ENCODE measurements around the gene ADAMTSL5. TPM values are rescaled to one million over a fixed set of nuclear protein-coding genes. Genes with fewer than 3 reads are reported as not detected.

ADAMTSL5 gene, protein sequence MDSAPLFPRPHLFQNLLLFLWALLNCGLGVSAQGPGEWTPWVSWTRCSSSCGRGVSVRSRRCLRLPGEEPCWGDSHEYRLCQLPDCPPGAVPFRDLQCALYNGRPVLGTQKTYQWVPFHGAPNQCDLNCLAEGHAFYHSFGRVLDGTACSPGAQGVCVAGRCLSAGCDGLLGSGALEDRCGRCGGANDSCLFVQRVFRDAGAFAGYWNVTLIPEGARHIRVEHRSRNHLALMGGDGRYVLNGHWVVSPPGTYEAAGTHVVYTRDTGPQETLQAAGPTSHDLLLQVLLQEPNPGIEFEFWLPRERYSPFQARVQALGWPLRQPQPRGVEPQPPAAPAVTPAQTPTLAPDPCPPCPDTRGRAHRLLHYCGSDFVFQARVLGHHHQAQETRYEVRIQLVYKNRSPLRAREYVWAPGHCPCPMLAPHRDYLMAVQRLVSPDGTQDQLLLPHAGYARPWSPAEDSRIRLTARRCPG
- total RNA-seq = under 1 TPM; 0.09 to 0.75 TPM
- 1 to 10 TPM; 1.4 to 1.8 TPM for polyA plus RNA-seq

DNA sequence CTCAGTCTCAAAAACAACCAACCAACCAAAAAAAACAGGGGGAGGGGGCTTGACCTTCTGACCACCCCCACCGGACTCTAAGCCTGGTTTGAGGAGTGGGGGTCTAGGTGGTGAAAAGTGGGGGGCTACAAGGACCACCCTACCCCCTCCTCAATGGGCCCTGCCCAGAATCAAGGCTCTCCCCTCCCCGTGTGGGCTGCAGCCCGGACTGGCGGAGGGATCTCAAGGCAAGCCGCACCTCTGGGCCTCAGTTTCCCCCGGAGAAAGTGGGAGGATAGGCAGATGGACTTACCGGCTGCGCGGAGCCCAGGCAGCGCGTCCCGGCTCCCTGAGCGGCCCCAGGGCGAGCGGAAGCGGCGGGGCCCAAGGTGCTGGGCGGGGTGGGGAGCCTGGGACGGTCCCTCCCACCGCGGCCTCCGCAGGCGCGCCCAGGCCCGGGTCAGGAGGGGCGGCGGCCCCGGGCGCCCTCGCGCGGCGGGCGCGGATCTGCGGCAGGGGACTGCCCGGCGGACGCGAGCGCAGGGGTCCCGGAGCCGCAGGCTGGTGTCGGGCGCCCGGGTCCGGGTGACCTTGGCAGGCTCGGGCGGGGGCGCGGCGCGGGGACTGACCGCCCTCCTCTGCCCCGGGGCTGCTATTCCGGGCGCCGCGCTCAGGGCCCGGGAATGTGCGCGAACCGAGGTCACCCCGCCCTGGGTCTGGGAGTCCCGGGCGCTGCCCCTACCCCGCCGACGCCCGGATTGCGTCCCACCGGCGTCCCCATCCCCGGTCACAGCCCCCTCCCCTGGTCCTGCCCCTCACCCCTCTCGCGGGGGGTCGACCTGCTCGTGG, at the start of gene ADAMTSL5:
Gene ADAMTSL5 (minus strand): TSS at position 349 of the 828 bp plus-strand sequence. CDS start 2,076 bp downstream, outside the sequence.
- DNase-seq (ENCODE audit: low spot score) = peak; percentile 63
- Histone ChIP-seq H3K27me3 (ENCODE audit: control insufficient read depth in 4 of 4, insufficient read depth in 4 of 4, low read length in 3 of 4) (peaks cover 0 to 3% (median 0%) of the 10 kb centered on the region in 4 donors), H3K4me1 (ENCODE audit: control insufficient read depth in 4 of 4, insufficient read depth in 4 of 4, low read length in 3 of 4) (peaks cover 0 to 19% (median 9%) of the 10 kb centered on the region in 4 donors), H3K9ac (ENCODE audit: low read depth in 1 of 2, low read length in 2 of 2) (no peak within 1 kb of the TSS), H3K36me3 (ENCODE audit: control insufficient read depth in 4 of 4, insufficient read depth in 3 of 4, low read depth in 1 of 4, low read length in 3 of 4) (no peaks in the 10 kb centered on the region), H3K27ac (ENCODE audit: low read depth in 1 of 2, low read length in 2 of 2) (no peak within 1 kb of the TSS), H3K9me3 (ENCODE audit: control insufficient read depth in 4 of 4, low read length in 3 of 4) (no peaks in the 10 kb centered on the region), H3K4me3 (ENCODE audit: low read depth in 1 of 3, low read length in 3 of 3) (peak within 1 kb of the TSS in 2 of 3 donors; percentile 37 to 40)
- 4% methylated on average over 78 of the region's 78 CpGs for WGBS
- TF ChIP-seq FOXA1 (IDR thresholded peaks at IDR 0.05) = no peak
- no peak for TF ChIP-seq GABPA (IDR thresholded peaks at IDR 0.05 in 1 of 2, conservative IDR thresholded peaks at IDR 0.05 in 1 of 2)
- no peak for TF ChIP-seq SP1 (IDR thresholded peaks at IDR 0.05)
- TF ChIP-seq, protein P1, sequence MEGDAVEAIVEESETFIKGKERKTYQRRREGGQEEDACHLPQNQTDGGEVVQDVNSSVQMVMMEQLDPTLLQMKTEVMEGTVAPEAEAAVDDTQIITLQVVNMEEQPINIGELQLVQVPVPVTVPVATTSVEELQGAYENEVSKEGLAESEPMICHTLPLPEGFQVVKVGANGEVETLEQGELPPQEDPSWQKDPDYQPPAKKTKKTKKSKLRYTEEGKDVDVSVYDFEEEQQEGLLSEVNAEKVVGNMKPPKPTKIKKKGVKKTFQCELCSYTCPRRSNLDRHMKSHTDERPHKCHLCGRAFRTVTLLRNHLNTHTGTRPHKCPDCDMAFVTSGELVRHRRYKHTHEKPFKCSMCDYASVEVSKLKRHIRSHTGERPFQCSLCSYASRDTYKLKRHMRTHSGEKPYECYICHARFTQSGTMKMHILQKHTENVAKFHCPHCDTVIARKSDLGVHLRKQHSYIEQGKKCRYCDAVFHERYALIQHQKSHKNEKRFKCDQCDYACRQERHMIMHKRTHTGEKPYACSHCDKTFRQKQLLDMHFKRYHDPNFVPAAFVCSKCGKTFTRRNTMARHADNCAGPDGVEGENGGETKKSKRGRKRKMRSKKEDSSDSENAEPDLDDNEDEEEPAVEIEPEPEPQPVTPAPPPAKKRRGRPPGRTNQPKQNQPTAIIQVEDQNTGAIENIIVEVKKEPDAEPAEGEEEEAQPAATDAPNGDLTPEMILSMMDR (IDR thresholded peaks at IDR 0.05; ENCODE audit: low read depth, low read length, missing input control) = peak; percentile 17
- peak in 1 of 2 donors; percentile 16 for TF ChIP-seq RAD21 (IDR thresholded peaks at IDR 0.05)

DNA sequence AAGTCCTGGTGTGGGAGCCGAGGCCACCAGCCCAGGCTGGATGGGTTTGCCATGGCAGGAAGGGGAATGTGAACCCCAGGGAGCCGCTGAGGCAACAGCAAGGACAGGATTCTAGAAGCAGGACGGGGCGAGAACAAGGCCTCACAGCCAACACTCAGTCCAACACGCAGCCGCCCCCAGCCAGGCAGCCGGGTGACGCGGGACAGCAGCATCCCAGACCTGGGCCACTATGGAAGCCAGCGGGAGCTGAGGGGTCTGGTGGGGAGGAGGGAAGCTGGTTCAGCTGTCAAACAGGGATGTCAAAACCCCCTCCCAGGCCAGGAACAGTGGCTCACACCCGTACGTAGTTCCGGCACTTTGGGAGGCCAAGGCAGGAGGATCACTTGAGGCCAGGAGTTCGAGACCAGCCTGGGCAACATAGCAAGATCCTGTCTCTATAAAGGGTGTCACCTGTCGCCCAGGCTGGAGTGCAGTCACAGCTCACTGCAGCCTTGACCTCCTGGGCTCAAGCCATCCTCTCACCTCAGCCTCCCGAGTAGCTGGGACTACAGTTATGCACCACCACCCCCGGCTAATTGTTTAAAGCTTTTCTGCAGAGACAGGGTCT, 48.5 kb upstream of the ADAMTSL5 start:
- 95% methylated on average over 17 of the region's 17 CpGs for WGBS
- H3K4me1 ChIP-seq (ENCODE audit: control insufficient read depth in 4 of 4, insufficient read depth in 4 of 4, low read length in 3 of 4) = peaks cover 0 to under 1% (median 0%) of the 10 kb centered on the region in 4 donors
- H3K9ac ChIP-seq (ENCODE audit: low read depth in 1 of 2, low read length in 2 of 2) = no peak overlapping the region
- no peak overlapping the region for H3K4me3 ChIP-seq (ENCODE audit: low read depth in 1 of 3, low read length in 3 of 3)
- H3K27me3 ChIP-seq (ENCODE audit: control insufficient read depth in 4 of 4, insufficient read depth in 4 of 4, low read length in 3 of 4) = no peaks in the 10 kb centered on the region
- DNase-seq (ENCODE audit: low spot score) = no peak
- TF ChIP-seq TAF1 (conservative IDR thresholded peaks at IDR 0.05) = no peak
- no peak for TF ChIP-seq GABPA (IDR thresholded peaks at IDR 0.05 in 1 of 2, conservative IDR thresholded peaks at IDR 0.05 in 1 of 2)
- no peak for TF ChIP-seq RXRA (IDR thresholded peaks at IDR 0.05)
- no peak for TF ChIP-seq FOXA2 (IDR thresholded peaks at IDR 0.05)
- TF ChIP-seq FOXA1 (IDR thresholded peaks at IDR 0.05) = no peak
- TF ChIP-seq, protein P2, sequence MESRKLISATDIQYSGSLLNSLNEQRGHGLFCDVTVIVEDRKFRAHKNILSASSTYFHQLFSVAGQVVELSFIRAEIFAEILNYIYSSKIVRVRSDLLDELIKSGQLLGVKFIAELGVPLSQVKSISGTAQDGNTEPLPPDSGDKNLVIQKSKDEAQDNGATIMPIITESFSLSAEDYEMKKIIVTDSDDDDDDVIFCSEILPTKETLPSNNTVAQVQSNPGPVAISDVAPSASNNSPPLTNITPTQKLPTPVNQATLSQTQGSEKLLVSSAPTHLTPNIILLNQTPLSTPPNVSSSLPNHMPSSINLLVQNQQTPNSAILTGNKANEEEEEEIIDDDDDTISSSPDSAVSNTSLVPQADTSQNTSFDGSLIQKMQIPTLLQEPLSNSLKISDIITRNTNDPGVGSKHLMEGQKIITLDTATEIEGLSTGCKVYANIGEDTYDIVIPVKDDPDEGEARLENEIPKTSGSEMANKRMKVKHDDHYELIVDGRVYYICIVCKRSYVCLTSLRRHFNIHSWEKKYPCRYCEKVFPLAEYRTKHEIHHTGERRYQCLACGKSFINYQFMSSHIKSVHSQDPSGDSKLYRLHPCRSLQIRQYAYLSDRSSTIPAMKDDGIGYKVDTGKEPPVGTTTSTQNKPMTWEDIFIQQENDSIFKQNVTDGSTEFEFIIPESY (IDR thresholded peaks at IDR 0.05) = no peak
- TF ChIP-seq NR2F2 (IDR thresholded peaks at IDR 0.05) = no peak
- no peak for TF ChIP-seq ATF3 (IDR thresholded peaks at IDR 0.05)
- no peak for TF ChIP-seq RAD21 (IDR thresholded peaks at IDR 0.05)
- TF ChIP-seq HNF4G (IDR thresholded peaks at IDR 0.05) = no peak
- TF ChIP-seq MAX (IDR thresholded peaks at IDR 0.05) = no peak
- no peak for TF ChIP-seq HNF4A (conservative IDR thresholded peaks at IDR 0.05)
- TF ChIP-seq, protein P1 (IDR thresholded peaks at IDR 0.05; ENCODE audit: low read depth, low read length, missing input control) = no peak
- TF ChIP-seq SP1 (IDR thresholded peaks at IDR 0.05) = no peak
- TF ChIP-seq, protein P3, sequence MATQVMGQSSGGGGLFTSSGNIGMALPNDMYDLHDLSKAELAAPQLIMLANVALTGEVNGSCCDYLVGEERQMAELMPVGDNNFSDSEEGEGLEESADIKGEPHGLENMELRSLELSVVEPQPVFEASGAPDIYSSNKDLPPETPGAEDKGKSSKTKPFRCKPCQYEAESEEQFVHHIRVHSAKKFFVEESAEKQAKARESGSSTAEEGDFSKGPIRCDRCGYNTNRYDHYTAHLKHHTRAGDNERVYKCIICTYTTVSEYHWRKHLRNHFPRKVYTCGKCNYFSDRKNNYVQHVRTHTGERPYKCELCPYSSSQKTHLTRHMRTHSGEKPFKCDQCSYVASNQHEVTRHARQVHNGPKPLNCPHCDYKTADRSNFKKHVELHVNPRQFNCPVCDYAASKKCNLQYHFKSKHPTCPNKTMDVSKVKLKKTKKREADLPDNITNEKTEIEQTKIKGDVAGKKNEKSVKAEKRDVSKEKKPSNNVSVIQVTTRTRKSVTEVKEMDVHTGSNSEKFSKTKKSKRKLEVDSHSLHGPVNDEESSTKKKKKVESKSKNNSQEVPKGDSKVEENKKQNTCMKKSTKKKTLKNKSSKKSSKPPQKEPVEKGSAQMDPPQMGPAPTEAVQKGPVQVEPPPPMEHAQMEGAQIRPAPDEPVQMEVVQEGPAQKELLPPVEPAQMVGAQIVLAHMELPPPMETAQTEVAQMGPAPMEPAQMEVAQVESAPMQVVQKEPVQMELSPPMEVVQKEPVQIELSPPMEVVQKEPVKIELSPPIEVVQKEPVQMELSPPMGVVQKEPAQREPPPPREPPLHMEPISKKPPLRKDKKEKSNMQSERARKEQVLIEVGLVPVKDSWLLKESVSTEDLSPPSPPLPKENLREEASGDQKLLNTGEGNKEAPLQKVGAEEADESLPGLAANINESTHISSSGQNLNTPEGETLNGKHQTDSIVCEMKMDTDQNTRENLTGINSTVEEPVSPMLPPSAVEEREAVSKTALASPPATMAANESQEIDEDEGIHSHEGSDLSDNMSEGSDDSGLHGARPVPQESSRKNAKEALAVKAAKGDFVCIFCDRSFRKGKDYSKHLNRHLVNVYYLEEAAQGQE (IDR thresholded peaks at IDR 0.05) = no peak
- TF ChIP-seq JUND (IDR thresholded peaks at IDR 0.05) = no peak
- TF ChIP-seq YY1 (IDR thresholded peaks at IDR 0.05) = no peak
- no peak for TF ChIP-seq EGR1 (IDR thresholded peaks at IDR 0.05; ENCODE audit: low read depth in 2 of 2)
- no peak overlapping the region for H3K27ac ChIP-seq (ENCODE audit: low read depth in 1 of 2, low read length in 2 of 2)
- H3K9me3 ChIP-seq (ENCODE audit: control insufficient read depth in 4 of 4, low read length in 3 of 4) = no peaks in the 10 kb centered on the region
- no peaks in the 10 kb centered on the region for H3K36me3 ChIP-seq (ENCODE audit: control insufficient read depth in 4 of 4, insufficient read depth in 3 of 4, low read depth in 1 of 4, low read length in 3 of 4)

Data from liver (tissue), 9 donors.